A673 (cell line): ENCODE measurements around the gene CFAP61. TPM values are rescaled to one million over a fixed set of nuclear protein-coding genes. Genes with fewer than 3 reads are reported as not detected.

Experiments used
- BruUV-seq: library from RNA; stranded (reverse); fragments of 400-500 nt; replicated peaks from 2 replicates; lab custom pipeline; 2021; lab: Mats Ljungman, UMichigan
- CTCF ChIA-PET: fragments of 300-600 bp; sonication (Branson Sonifier 250); formaldehyde crosslinking; loops from one replicate; lab custom pipeline; 2022; ENCODE audit warnings: antibody characterized with exemption; lab: Charles Lee
- POLR2A ChIA-PET: fragments of 300-600 bp; sonication (Branson Sonifier 250); formaldehyde crosslinking; loops from one replicate; lab custom pipeline; 2022; ENCODE audit warnings: antibody characterized with exemption; ENCODE audit not compliant: low non-redundant PET; lab: Charles Lee
- DNase-seq: peaks from one replicate; pipeline ENCODE4 v3.0.0-alpha.2; 2015; ENCODE audit warnings: low spot score
- H3K27ac ChIP-seq: fragments of 200-600 bp; sonication (generic); 2 replicates; pipeline ENCODE4 v1.5.1; 2016; ENCODE audit warnings: mixed run types, low read depth, mild to moderate bottlenecking, mixed read lengths, antibody characterized with exemption, low read length; ENCODE audit not compliant: poor library complexity, severe bottlenecking
- H3K27me3 ChIP-seq: fragments of 200-600 bp; sonication (generic); replicated peaks from 2 replicates; pipeline ENCODE4 v1.6.1; 2017; ENCODE audit warnings: mixed run types, low read depth, mild to moderate bottlenecking, mixed read lengths, antibody characterized with exemption, low read length; ENCODE audit not compliant: insufficient read depth, poor library complexity
- H3K36me3 ChIP-seq: fragments of 200-600 bp; sonication (generic); 2 replicates; pipeline ENCODE4 v1.6.1; 2016; ENCODE audit warnings: mixed run types, mild to moderate bottlenecking, mixed read lengths, antibody characterized with exemption, low read length; ENCODE audit not compliant: insufficient read depth, poor library complexity, severe bottlenecking
- H3K4me1 ChIP-seq: fragments of 200-600 bp; sonication (generic); 2 replicates; pipeline ENCODE4 v1.6.1; 2017; ENCODE audit warnings: mixed run types, mild to moderate bottlenecking, mixed read lengths, antibody characterized with exemption, low read length; ENCODE audit not compliant: insufficient read depth, poor library complexity, severe bottlenecking
- H3K4me3 ChIP-seq: fragments of 200-600 bp; sonication (generic); 2 replicates; pipeline ENCODE4 v1.5.1; 2016; ENCODE audit warnings: low read depth, mixed run types, mild to moderate bottlenecking, mixed read lengths, low read length; ENCODE audit not compliant: poor library complexity, severe bottlenecking
- H3K9me3 ChIP-seq: fragments of 200-600 bp; sonication (generic); 2 replicates; pipeline ENCODE4 v1.6.1; 2016; ENCODE audit warnings: mixed run types, low read depth, mild to moderate bottlenecking, mixed read lengths, antibody characterized with exemption, low read length; ENCODE audit not compliant: poor library complexity, severe bottlenecking
- EZH2 ChIP-seq: fragments of 200-600 bp; sonication (generic); IDR thresholded peaks from 2 replicates; pipeline ENCODE4 v1.6.1; 2017; ENCODE audit warnings: borderline replicate concordance, low read depth, mild to moderate bottlenecking, mixed read lengths, antibody characterized with exemption, low read length; ENCODE audit not compliant: poor library complexity, severe bottlenecking
- intact Hi-C: fragments of 100-400 bp; cut with micrococcal nuclease; formaldehyde crosslinking; loops from one replicate; pipeline ENCODE4 v1.10.0; 2022; ENCODE audit not compliant: unreplicated experiment
- total RNA-seq: library from RNA; stranded (reverse); gene quantifications from 2 replicates; pipeline ENCODE4 v1.2.3, GENCODE V29; 2021
- TF ChIP-seq, protein P1 (sequence below): fragments of 300-800, 200-600 bp; sonication (generic); conservative IDR thresholded peaks from 2 replicates; pipeline ENCODE4 v1.5.1; 2017; ENCODE audit warnings: low read depth, mild to moderate bottlenecking, antibody characterized with exemption, low read length, moderate library complexity, mixed read lengths

Gene CFAP61
- total RNA-seq, 1 experiment from 2014 or later, result not detected

DNA sequence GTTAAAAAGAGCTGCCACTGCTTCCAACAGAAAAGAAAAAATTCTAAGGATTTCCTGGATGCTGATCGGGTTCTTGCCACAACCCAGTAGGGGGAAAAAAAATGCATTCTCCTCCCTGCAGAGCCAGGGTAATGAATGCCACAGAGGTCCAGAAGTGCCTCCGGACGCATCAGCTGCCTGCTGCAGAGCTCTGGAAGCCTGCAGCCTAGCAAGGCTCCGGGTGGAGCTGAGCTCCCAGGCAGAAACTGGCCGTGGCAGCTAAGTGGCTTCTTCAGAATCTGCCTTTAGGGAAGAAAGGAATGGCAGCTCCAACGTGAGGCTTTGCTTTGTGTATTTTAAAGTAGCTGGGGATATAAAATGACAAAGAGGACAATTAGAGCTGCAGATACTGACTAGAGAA lies 155.0 kb downstream of the CFAP61 start:
- H3K4me3 ChIP-seq, result no peak overlapping the region
- intact Hi-C loops, result no loop called here
- CTCF ChIA-PET, result no interaction called here
- DNase-seq, result no peak
- H3K27ac ChIP-seq, result no peak overlapping the region
- POLR2A ChIA-PET, result no interaction called here
- TF ChIP-seq EZH2, result no peak
- TF ChIP-seq, protein P1, sequence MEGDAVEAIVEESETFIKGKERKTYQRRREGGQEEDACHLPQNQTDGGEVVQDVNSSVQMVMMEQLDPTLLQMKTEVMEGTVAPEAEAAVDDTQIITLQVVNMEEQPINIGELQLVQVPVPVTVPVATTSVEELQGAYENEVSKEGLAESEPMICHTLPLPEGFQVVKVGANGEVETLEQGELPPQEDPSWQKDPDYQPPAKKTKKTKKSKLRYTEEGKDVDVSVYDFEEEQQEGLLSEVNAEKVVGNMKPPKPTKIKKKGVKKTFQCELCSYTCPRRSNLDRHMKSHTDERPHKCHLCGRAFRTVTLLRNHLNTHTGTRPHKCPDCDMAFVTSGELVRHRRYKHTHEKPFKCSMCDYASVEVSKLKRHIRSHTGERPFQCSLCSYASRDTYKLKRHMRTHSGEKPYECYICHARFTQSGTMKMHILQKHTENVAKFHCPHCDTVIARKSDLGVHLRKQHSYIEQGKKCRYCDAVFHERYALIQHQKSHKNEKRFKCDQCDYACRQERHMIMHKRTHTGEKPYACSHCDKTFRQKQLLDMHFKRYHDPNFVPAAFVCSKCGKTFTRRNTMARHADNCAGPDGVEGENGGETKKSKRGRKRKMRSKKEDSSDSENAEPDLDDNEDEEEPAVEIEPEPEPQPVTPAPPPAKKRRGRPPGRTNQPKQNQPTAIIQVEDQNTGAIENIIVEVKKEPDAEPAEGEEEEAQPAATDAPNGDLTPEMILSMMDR, result no peak
- H3K4me1 ChIP-seq, result no peaks in the 10 kb centered on the region
- no peaks in the 10 kb centered on the region for H3K9me3 ChIP-seq
- no peaks in the 10 kb centered on the region for H3K27me3 ChIP-seq
- no TSS peak for BruUV-seq
- no peaks in the 10 kb centered on the region for H3K36me3 ChIP-seq

DNA sequence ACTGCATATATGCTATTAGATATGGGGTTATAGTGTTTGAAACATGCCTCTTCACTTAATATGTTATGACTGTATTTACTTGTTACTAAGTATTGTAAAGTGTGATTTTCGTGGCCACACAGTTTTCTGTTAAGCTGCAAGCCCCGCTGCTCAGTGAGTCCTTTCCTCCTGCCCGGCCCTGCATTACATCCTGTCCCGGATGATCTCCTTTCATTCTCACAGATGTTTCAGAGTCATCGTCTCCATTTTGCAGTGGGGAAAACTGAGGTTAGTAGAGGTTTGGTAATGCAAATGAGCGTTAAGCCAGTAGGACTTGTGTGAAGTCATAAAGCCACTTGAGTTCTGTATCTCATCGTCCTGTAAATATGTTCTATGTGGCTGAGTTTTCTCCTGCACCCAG lies 155.5 kb downstream of the CFAP61 start:
- H3K36me3 ChIP-seq, result no peaks in the 10 kb centered on the region
- DNase-seq, result no peak
- H3K27ac ChIP-seq, result no peak overlapping the region
- no peaks in the 10 kb centered on the region for H3K9me3 ChIP-seq
- no peaks in the 10 kb centered on the region for H3K4me1 ChIP-seq
- H3K4me3 ChIP-seq, result no peak overlapping the region
- ChIA-PET CTCF (no interaction called here), POLR2A (no interaction called here)
- TF ChIP-seq EZH2, result no peak
- TF ChIP-seq, protein P1, result no peak
- intact Hi-C loops, result no loop called here
- no TSS peak for BruUV-seq
- no peaks in the 10 kb centered on the region for H3K27me3 ChIP-seq

DNA sequence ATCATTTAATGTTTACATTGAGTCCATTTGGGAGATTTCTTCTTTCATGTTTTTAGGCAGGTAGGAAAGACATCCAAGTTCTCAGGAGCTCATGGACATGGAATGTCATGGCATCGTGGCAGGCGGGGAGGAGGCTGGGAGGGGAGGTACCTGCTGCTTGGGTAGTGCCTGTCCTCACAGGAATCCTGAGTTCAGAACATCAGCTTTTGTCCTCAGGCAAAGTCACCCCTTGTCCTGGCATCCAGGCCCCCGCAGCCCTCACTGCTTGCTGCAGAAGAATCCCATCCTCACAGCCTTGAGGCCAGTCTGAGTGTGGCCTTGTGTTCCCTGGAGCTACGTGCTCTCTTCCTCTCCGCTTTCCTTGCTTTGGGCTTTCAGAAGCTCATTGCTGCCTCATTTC lies 157.4 kb downstream of the CFAP61 start:
- H3K4me1 ChIP-seq, result no peaks in the 10 kb centered on the region
- CTCF ChIA-PET, result no interaction called here
- intact Hi-C loops, result no loop called here

More for the DNA sequence above, 157.4 kb downstream of the CFAP61 start:
- TF ChIP-seq, protein P1, result no peak
- no peak for TF ChIP-seq EZH2
- H3K4me3 ChIP-seq, result no peak overlapping the region
- H3K36me3 ChIP-seq, result no peaks in the 10 kb centered on the region
- H3K9me3 ChIP-seq, result no peaks in the 10 kb centered on the region
- no peak overlapping the region for H3K27ac ChIP-seq
- no peaks in the 10 kb centered on the region for H3K27me3 ChIP-seq
- POLR2A ChIA-PET, result interaction anchor here (0.6 kb wide), 1 partner anchor 14 kb away, joined by 3 read pairs; no protein-coding TSS in a partner anchor
- BruUV-seq, result no TSS peak
- DNase-seq, result no peak
